HG02970 (cell line): ENCODE data around the gene DPYSL5.

Experiments used
- ATAC-seq: cut with Tn5 transposase; IDR thresholded peaks from one replicate; pipeline ENCODE4 v1.9.1; 2021; ENCODE audit warnings: mild to moderate bottlenecking, moderate library complexity, moderate number of reproducible peaks; ENCODE audit not compliant: unreplicated experiment, low FRiP score

Gene DPYSL5

GRCh38 chr2:26899500-26900164 lies 51.7 kb downstream of the DPYSL5 start:
- ATAC-seq: no peak

- ATAC-seq: no peak
Observed at GRCh38 chr2:26900831-26901321, 52.9 kb downstream of the DPYSL5 start.

- ATAC-seq: no peak
Observed at GRCh38 chr2:26901326-26902183, 53.6 kb downstream of the DPYSL5 start.

GRCh38 chr2:26903676-26904075 lies 55.7 kb downstream of the DPYSL5 start:
- ATAC-seq: no peak

- no peak for ATAC-seq
Observed at GRCh38 chr2:26904839-26905238, 56.9 kb downstream of the DPYSL5 start.

GRCh38 chr2:26905341-26906198 lies 57.6 kb downstream of the DPYSL5 start:
- ATAC-seq: no peak

GRCh38 chr2:26907416-26907815 lies 59.5 kb downstream of the DPYSL5 start:
- no peak for ATAC-seq

- ATAC-seq: no peak
Observed at GRCh38 chr2:26910176-26910575, 62.2 kb downstream of the DPYSL5 start.

- ATAC-seq: no peak
Observed at GRCh38 chr2:26911911-26912861, 64.3 kb downstream of the DPYSL5 start.

GRCh38 chr2:26913606-26913998 lies 65.7 kb downstream of the DPYSL5 start:
- no peak for ATAC-seq

GRCh38 chr2:26913999-26914658 lies 66.2 kb downstream of the DPYSL5 start:
- ATAC-seq: no peak

- ATAC-seq: no peak
Observed at GRCh38 chr2:26914659-26915310, 66.9 kb downstream of the DPYSL5 start.

GRCh38 chr2:26915316-26915715 lies 67.4 kb downstream of the DPYSL5 start:
- no peak for ATAC-seq

GRCh38 chr2:26916128-26916692 lies 68.3 kb downstream of the DPYSL5 start:
- ATAC-seq: no peak

- ATAC-seq: no peak
Observed at GRCh38 chr2:26917135-26917836, 69.4 kb downstream of the DPYSL5 start.

GRCh38 chr2:26921323-26921722 lies 73.4 kb downstream of the DPYSL5 start:
- ATAC-seq: no peak

GRCh38 chr2:26922405-26923188 lies 74.7 kb downstream of the DPYSL5 start:
- ATAC-seq: no peak
